RPMI8226 (cell line): ENCODE results near the gene PHOX2A.
A peak's percentile ranks its signal among the peaks of the same experiment; 100 is the strongest.

Source experiments
- DNase-seq: peaks from one replicate; pipeline ENCODE4 v3.0.0-alpha.2; 2015

The PHOX2A gene

GRCh38 chr11:72247584-72247983, 3.6 kb upstream of the PHOX2A start:
- DNase-seq = no peak

- DNase-seq = no peak
Observed at GRCh38 chr11:72245263-72245816, 1.4 kb upstream of the PHOX2A start.

- DNase-seq = no peak
Observed at GRCh38 chr11:72244361-72245262, 636 bp upstream of the PHOX2A start.

GRCh38 chr11:72243173-72244059, 560 bp downstream of the PHOX2A start:
- DNase-seq = no peak

- DNase-seq = no peak
Observed at GRCh38 chr11:72242141-72242540, 1.8 kb downstream of the PHOX2A start.

- no peak for DNase-seq
Observed at GRCh38 chr11:72241291-72241781, 2.6 kb downstream of the PHOX2A start.

- DNase-seq = no peak
Observed at GRCh38 chr11:72240461-72241290, 3.3 kb downstream of the PHOX2A start.

GRCh38 chr11:72239849-72240460, 4.0 kb downstream of the PHOX2A start:
- peak; percentile 41 for DNase-seq

GRCh38 chr11:72239313-72239848, 4.6 kb downstream of the PHOX2A start:
- DNase-seq = no peak

GRCh38 chr11:72238492-72239312, 5.3 kb downstream of the PHOX2A start:
- no peak for DNase-seq

GRCh38 chr11:72238040-72238450, 5.9 kb downstream of the PHOX2A start:
- DNase-seq = peak; percentile 44

- no peak for DNase-seq
Observed at GRCh38 chr11:72237112-72237931, 6.7 kb downstream of the PHOX2A start.

- no peak for DNase-seq
Observed at GRCh38 chr11:72236774-72237111, 7.2 kb downstream of the PHOX2A start.

GRCh38 chr11:72236083-72236697, 7.8 kb downstream of the PHOX2A start:
- no peak for DNase-seq

- DNase-seq = no peak
Observed at GRCh38 chr11:72235351-72236057, 8.5 kb downstream of the PHOX2A start.

GRCh38 chr11:72234920-72235319, 9.1 kb downstream of the PHOX2A start:
- no peak for DNase-seq

GRCh38 chr11:72234514-72234830, 9.5 kb downstream of the PHOX2A start:
- DNase-seq = no peak

GRCh38 chr11:72233773-72234513, 10.0 kb downstream of the PHOX2A start:
- no peak for DNase-seq
